HFFc6 (cell line): ENCODE measurements around the gene ROBO4. TPM values are rescaled to one million over a fixed set of nuclear protein-coding genes. Genes with fewer than 3 reads are reported as not detected.

ENCODE experiments used
- DNase-seq: peaks from one replicate; pipeline ENCODE4 v3.0.0-alpha.2; 2018
- H3K27ac Mint-ChIP-seq: 2 replicates; pipeline ENCODE4 v1.8.0; 2020; ENCODE audit warnings: mild to moderate bottlenecking, mixed read lengths
- H3K27me3 Mint-ChIP-seq: 2 replicates; pipeline ENCODE4 v1.8.0; 2021; ENCODE audit warnings: mild to moderate bottlenecking, moderate library complexity, mixed read lengths; ENCODE audit not compliant: insufficient read depth
- H3K36me3 Mint-ChIP-seq: 2 replicates; pipeline ENCODE4 v1.8.0; 2021; ENCODE audit warnings: low read depth, mixed read lengths
- H3K4me1 Mint-ChIP-seq: 2 replicates; pipeline ENCODE4 v1.8.0; 2020; ENCODE audit warnings: low read depth, mixed read lengths
- H3K4me3 Mint-ChIP-seq: 2 replicates; pipeline ENCODE4 v1.8.0; 2020; ENCODE audit warnings: mild to moderate bottlenecking, moderate library complexity, mixed read lengths
- H3K9me3 Mint-ChIP-seq: 2 replicates; pipeline ENCODE4 v1.8.0; 2020; ENCODE audit warnings: mild to moderate bottlenecking, mixed read lengths
- total RNA-seq, 6 experiments: library from RNA; stranded (reverse); fragmentation: NEBNext Ultra II Directional; extraction: Animal tissue kit (Norgen Biotek cat#: 25700); gene quantifications; 2 replicates in 1 of 6; 3 replicates in 5 of 6; pipeline ENCODE4 v1.2.3, GENCODE V29; 2021
- TF ChIP-seq, protein P1 (sequence below): fragments of 200-600 bp; sonication (generic); IDR thresholded peaks from 2 replicates; pipeline ENCODE4 v1.5.0; 2021; ENCODE audit warnings: antibody characterized with exemption, mild to moderate bottlenecking

ROBO4 gene
- total RNA-seq, 6 experiments from 2014 or later, result 0.46 to 0.63 (median 0.56) TPM

DNA sequence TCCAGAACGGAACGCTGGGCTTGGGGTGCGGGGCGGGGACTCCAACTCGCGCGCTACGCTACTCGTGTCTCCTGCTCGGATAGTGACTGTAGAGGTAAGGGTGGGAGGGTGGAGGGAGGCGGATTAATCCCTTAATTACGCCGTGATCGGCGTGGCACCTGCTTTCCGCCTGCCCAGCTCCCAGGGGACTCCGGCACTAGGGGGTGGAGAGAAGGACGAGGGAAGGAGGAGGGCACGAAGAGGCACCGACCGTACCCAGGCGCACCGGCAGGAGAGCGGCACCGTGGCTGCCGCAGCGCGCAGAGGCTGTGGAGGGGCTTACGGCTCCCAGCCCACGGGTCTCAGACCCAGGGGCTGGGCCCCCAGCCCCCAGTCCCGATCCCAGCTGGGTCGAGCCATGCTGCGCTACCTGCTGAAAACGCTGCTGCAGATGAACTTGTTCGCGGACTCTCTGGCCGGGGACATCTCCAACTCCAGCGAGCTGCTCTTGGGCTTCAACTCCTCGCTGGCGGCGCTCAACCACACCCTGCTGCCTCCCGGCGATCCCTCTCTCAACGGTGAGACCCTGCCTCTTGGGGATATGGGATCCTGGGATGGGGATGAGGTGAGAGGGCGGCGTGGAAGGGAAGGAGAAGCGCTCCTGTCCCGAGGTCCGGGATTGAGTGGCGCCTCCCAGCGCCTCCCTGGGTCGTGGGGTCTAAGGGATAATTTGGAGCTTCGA lies 32.3 kb downstream of the ROBO4 start, which contains the start of gene ROBO3:
ROBO3 (plus strand) TSS at position 252 of the 721 bp plus-strand sequence; CDS start at position 398, 146 bp downstream.
- Mint-ChIP-seq H3K4me3 (peak within 1 kb of the TSS; percentile 64; the same call in 1 of the 2 replicates), H3K4me1 (peaks cover 19% of the 10 kb centered on the region), H3K27ac (no peak within 1 kb of the TSS), H3K9me3 (no peaks in the 10 kb centered on the region), H3K27me3 (peaks cover 67% of the 10 kb centered on the region), H3K36me3 (no peaks in the 10 kb centered on the region)
- TF ChIP-seq, protein P1, sequence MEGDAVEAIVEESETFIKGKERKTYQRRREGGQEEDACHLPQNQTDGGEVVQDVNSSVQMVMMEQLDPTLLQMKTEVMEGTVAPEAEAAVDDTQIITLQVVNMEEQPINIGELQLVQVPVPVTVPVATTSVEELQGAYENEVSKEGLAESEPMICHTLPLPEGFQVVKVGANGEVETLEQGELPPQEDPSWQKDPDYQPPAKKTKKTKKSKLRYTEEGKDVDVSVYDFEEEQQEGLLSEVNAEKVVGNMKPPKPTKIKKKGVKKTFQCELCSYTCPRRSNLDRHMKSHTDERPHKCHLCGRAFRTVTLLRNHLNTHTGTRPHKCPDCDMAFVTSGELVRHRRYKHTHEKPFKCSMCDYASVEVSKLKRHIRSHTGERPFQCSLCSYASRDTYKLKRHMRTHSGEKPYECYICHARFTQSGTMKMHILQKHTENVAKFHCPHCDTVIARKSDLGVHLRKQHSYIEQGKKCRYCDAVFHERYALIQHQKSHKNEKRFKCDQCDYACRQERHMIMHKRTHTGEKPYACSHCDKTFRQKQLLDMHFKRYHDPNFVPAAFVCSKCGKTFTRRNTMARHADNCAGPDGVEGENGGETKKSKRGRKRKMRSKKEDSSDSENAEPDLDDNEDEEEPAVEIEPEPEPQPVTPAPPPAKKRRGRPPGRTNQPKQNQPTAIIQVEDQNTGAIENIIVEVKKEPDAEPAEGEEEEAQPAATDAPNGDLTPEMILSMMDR, result no peak
- DNase-seq, result no peak

- Mint-ChIP-seq H3K27ac (no peak overlapping the region), H3K4me1 (peaks cover 19% of the 10 kb centered on the region), H3K4me3 (no peak overlapping the region), H3K36me3 (no peaks in the 10 kb centered on the region), H3K9me3 (no peaks in the 10 kb centered on the region), H3K27me3 (peaks cover 63% of the 10 kb centered on the region)
- DNase-seq, result no peak
- TF ChIP-seq, protein P1, result no peak
Observed at GRCh38 chr11:124864892-124865180, 32.8 kb downstream of the ROBO4 start.

GRCh38 chr11:124864176-124864891 lies 33.3 kb downstream of the ROBO4 start:
- no peak for DNase-seq
- TF ChIP-seq, protein P1, result no peak
- Mint-ChIP-seq H3K4me1 (peaks cover 19% of the 10 kb centered on the region), H3K36me3 (no peaks in the 10 kb centered on the region), H3K4me3 (no peak overlapping the region), H3K27ac (no peak overlapping the region), H3K27me3 (peaks cover 62% of the 10 kb centered on the region), H3K9me3 (no peaks in the 10 kb centered on the region)

DNA sequence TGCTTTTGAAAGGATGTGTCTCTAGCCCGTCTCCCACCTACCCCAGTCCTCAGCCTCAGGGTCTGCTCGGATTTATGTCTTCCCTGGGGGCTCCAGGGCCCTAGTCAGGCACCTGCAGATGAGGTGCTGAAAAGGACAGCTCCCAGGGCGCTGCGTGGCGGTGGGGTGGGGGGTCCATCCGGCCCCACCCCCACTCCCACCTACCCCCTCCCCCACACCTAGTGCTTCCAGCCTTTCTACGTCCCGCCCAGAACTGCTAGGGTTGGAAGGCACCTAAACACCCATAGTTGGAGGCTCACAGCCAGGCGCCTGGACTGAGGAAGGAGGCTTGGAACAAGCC lies 33.9 kb downstream of the ROBO4 start:
- DNase-seq, result no peak
- Mint-ChIP-seq H3K27ac (no peak overlapping the region), H3K9me3 (no peaks in the 10 kb centered on the region), H3K4me1 (peaks cover 19% of the 10 kb centered on the region), H3K4me3 (peak overlapping the region; percentile 38; the same call in 1 of the 2 replicates), H3K36me3 (no peaks in the 10 kb centered on the region), H3K27me3 (peaks cover 57% of the 10 kb centered on the region)
- TF ChIP-seq, protein P1, result no peak

DNA sequence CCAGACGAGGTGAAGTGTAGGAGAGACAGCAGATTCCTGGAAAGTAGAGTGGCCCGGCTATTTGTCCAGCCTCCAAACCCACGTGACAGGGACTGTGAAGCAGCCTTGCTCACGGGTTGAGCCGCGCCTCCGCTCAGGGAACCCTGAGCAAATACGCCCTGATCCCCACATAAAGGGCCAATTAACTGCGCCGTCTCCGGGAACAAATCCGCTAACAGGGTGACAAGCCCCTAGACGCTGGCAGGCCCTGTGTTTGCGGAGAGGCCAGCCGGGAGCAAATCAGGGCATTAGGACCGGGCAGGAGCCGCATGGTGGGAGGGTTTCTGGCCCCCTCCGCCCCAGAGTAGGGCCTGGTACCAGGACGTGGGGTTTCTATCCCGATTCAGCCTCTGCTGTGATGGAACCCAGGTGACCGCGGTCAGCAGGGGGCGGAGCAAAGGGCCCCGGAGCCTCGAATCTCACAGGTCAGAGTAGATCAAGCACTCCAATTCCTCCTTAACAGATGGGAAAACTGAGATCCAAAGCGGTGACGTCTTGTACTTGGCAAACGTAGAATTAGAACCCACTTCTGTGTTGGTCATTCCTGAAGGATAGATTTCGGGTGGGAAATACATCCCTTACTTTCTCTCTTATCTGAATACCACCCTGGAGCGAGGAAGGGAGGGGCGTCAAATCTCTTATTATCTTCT lies 34.4 kb downstream of the ROBO4 start:
- TF ChIP-seq, protein P1, result no peak
- Mint-ChIP-seq H3K27me3 (peaks cover 53% of the 10 kb centered on the region), H3K4me3 (peak overlapping the region; percentile 38), H3K4me1 (peaks cover 19% of the 10 kb centered on the region), H3K9me3 (no peaks in the 10 kb centered on the region), H3K27ac (no peak overlapping the region), H3K36me3 (no peaks in the 10 kb centered on the region)
- DNase-seq, result peak; percentile 21
